Prostate gland (tissue), 2 donors: ENCODE measurements around the gene RAD54L.

ENCODE experiments used
- CTCF ChIP-seq, 4 experiments: fragments of 200-600 bp in 2 of 4; fragments of 450-650 bp in 2 of 4; sonication (generic) in 2 of 4; IDR thresholded peaks; 1 replicate in 3 of 4; 2 replicates in 1 of 4; pipeline ENCODE4 v1.5.1; 2016 to 2019; ENCODE audit warnings: antibody characterized with exemption in 4 of 4, mild to moderate bottlenecking in 2 of 4, moderate library complexity in 2 of 4
- POLR2A ChIP-seq: fragments of 450-650 bp; IDR thresholded peaks from one replicate; pipeline ENCODE4 v1.6.1; 2016; ENCODE audit warnings: antibody characterized with exemption, mild to moderate bottlenecking
- POLR2AphosphoS5 ChIP-seq: sonication (generic); formaldehyde crosslinking; IDR thresholded peaks from one replicate; pipeline ENCODE4 v1.6.1; 2017; ENCODE audit warnings: antibody characterized with exemption

GRCh38 chr1:46215504-46215903 is 32.1 kb upstream of the RAD54L start:
- no peak for TF ChIP-seq CTCF (IDR thresholded peaks at IDR 0.05)
- no peak for TF ChIP-seq POLR2A
- no peak for TF ChIP-seq POLR2AphosphoS5
